OCI-LY3 (cell line): Measurements from ENCODE around the gene VIT.
"Not testable (repeated sequence)": the region's sequence is repeated elsewhere in the genome, so short reads cannot be mapped to it uniquely, and the experiment has no call there.

ENCODE experiments used
- H2AFZ ChIP-seq: fragments of 200-600, 300-600 bp; shearing (Covaris generic); 2 replicates; pipeline ENCODE4 v1.6.0; 2014; ENCODE audit warnings: antibody characterized with exemption, low read depth, low read length
- H3K27ac ChIP-seq: fragments of 200-600, 300-600 bp; sonication (generic); 2 replicates; pipeline ENCODE4 v1.5.1; 2014; ENCODE audit warnings: mild to moderate bottlenecking, low read length, moderate library complexity, mixed read lengths
- H3K27me3 ChIP-seq: fragments of 200-600, 300-600 bp; sonication (generic); 2 replicates; pipeline ENCODE4 v1.6.1; 2014; ENCODE audit warnings: low read depth, low read length, mixed read lengths
- H3K36me3 ChIP-seq: fragments of 200-600, 300-600 bp; sonication (generic); replicated peaks from 2 replicates; pipeline ENCODE3; 2014; ENCODE audit warnings: low read depth, low read length, mixed read lengths
- H3K4me1 ChIP-seq: fragments of 300-600, 200-600 bp; sonication (generic); 2 replicates; pipeline ENCODE4 v1.6.1; 2014; ENCODE audit warnings: low read length, mixed read lengths
- H3K4me2 ChIP-seq: fragments of 200-600, 300-600 bp; sonication (generic); 2 replicates; pipeline ENCODE4 v1.6.1; 2014; ENCODE audit warnings: low read length, mixed read lengths
- H3K4me3 ChIP-seq: fragments of 300-600, 200-600 bp; sonication (generic); 2 replicates; pipeline ENCODE4 v1.5.1; 2014; ENCODE audit warnings: antibody characterized with exemption, mild to moderate bottlenecking, low read length, moderate library complexity
- H3K79me2 ChIP-seq: fragments of 300-600, 200-600 bp; shearing (Covaris generic); 2 replicates; pipeline ENCODE4 v1.6.1; 2014; ENCODE audit warnings: mild to moderate bottlenecking, low read length, mixed read lengths
- H3K9ac ChIP-seq: fragments of 300-600, 200-600 bp; shearing (Covaris generic); 2 replicates; pipeline ENCODE4 v1.6.0; 2014; ENCODE audit warnings: mild to moderate bottlenecking, low read length, moderate library complexity
- H3K9me3 ChIP-seq: fragments of 200-600, 300-600 bp; shearing (Covaris generic); 2 replicates; pipeline ENCODE4 v1.6.1; 2014; ENCODE audit warnings: low read length, mixed read lengths; ENCODE audit not compliant: insufficient read depth
- H4K20me1 ChIP-seq: fragments of 200-600, 300-600 bp; sonication (generic); 2 replicates; pipeline ENCODE4 v1.6.1; 2016; ENCODE audit warnings: low read length, mixed read lengths; ENCODE audit not compliant: insufficient read depth
- CTCF ChIP-seq: fragments of 200-600, 300-600 bp; sonication (generic); IDR thresholded peaks from 2 replicates; pipeline ENCODE4 v1.5.1; 2014; ENCODE audit warnings: antibody characterized with exemption, low read length, low read depth
- EZH2phosphoT487 ChIP-seq: fragments of 200-600 bp; shearing (Covaris generic); IDR thresholded peaks from 2 replicates; pipeline ENCODE4 v1.6.1; 2018; ENCODE audit warnings: antibody characterized with exemption, mixed run types, low read depth

The VIT gene

GRCh38 chr2:36683002-36683401 lies 13.5 kb upstream of the VIT start:
- Histone ChIP-seq H3K9ac (no peak overlapping the region), H2AFZ (no peak overlapping the region), H3K27me3 (peaks cover 5% of the 10 kb centered on the region; the same call in 1 of the 2 replicates), H4K20me1 (no peaks in the 10 kb centered on the region), H3K4me2 (no peak overlapping the region), H3K79me2 (no peaks in the 10 kb centered on the region), H3K27ac (no peak overlapping the region), H3K36me3 (no peaks in the 10 kb centered on the region), H3K4me1 (no peaks in the 10 kb centered on the region), H3K4me3 (no peak overlapping the region), H3K9me3 (no peaks in the 10 kb centered on the region)
- TF ChIP-seq EZH2phosphoT487: no peak
- no peak for TF ChIP-seq CTCF

GRCh38 chr2:36688291-36688690 lies 8.2 kb upstream of the VIT start:
- not testable (repeated sequence) for H3K9me3 ChIP-seq, H3K36me3 ChIP-seq, H4K20me1 ChIP-seq, H3K9ac ChIP-seq, H3K27ac ChIP-seq, H3K4me3 ChIP-seq, H3K4me1 ChIP-seq, H3K79me2 ChIP-seq, H2AFZ ChIP-seq, H3K27me3 ChIP-seq, H3K4me2 ChIP-seq

GRCh38 chr2:36689013-36689412 lies 7.5 kb upstream of the VIT start:
- H2AFZ ChIP-seq, H3K4me3 ChIP-seq: not testable (repeated sequence)

GRCh38 chr2:36692121-36692520 lies 4.4 kb upstream of the VIT start:
- Histone ChIP-seq H3K9me3 (no peaks in the 10 kb centered on the region), H3K4me3 (no peak overlapping the region), H3K79me2 (no peaks in the 10 kb centered on the region), H3K27ac (no peak overlapping the region), H4K20me1 (no peaks in the 10 kb centered on the region), H2AFZ (no peak overlapping the region), H3K27me3 (no peaks in the 10 kb centered on the region), H3K4me2 (no peak overlapping the region), H3K9ac (no peak overlapping the region), H3K36me3 (no peaks in the 10 kb centered on the region), H3K4me1 (no peaks in the 10 kb centered on the region; the same call in 1 of the 2 replicates)
- TF ChIP-seq CTCF (no peak), EZH2phosphoT487 (no peak)

More at GRCh38 chr2:36689013-36689412, 7.5 kb upstream of the VIT start:
- H3K4me2 ChIP-seq, H3K9ac ChIP-seq, H3K79me2 ChIP-seq, H3K36me3 ChIP-seq, H3K27ac ChIP-seq, H3K4me1 ChIP-seq, H3K9me3 ChIP-seq, H4K20me1 ChIP-seq, H3K27me3 ChIP-seq: not testable (repeated sequence)

GRCh38 chr2:36693825-36694224 lies 2.7 kb upstream of the VIT start:
- no peak overlapping the region for H3K9ac ChIP-seq
- H3K27ac ChIP-seq: no peak overlapping the region
- no peaks in the 10 kb centered on the region for H4K20me1 ChIP-seq
- no peak for TF ChIP-seq CTCF
- no peak for TF ChIP-seq EZH2phosphoT487
- no peak overlapping the region for H3K4me3 ChIP-seq
- H3K79me2 ChIP-seq: no peaks in the 10 kb centered on the region
- no peaks in the 10 kb centered on the region for H3K27me3 ChIP-seq
- H3K36me3 ChIP-seq: no peaks in the 10 kb centered on the region
- H2AFZ ChIP-seq: no peak overlapping the region
- no peaks in the 10 kb centered on the region for H3K9me3 ChIP-seq
- no peak overlapping the region for H3K4me2 ChIP-seq
- no peaks in the 10 kb centered on the region; the same call in 1 of the 2 replicates for H3K4me1 ChIP-seq
